Adrenal gland (tissue), 5 donors: Measurements from ENCODE around the gene AOPEP.

Experiments used
- POLR2A ChIP-seq, 2 donors: fragments of 450-650 bp; IDR thresholded peaks; one replicate each; pipeline ENCODE4 v1.6.1; 2017; ENCODE audit warnings: antibody characterized with exemption in 2 of 2, mild to moderate bottlenecking in 2 of 2, moderate library complexity in 1 of 2
- TF ChIP-seq, protein P1 (sequence below), 6 experiments: fragments of 450-650 bp in 4 of 6; fragments of 200-600 bp in 2 of 6; sonication (generic) in 1 of 6; IDR thresholded peaks; 1 replicate in 5 of 6; 2 replicates in 1 of 6; pipeline versions ENCODE4 v1.5.1 to v1.8.0; 2016 to 2021; ENCODE audit warnings: antibody characterized with exemption in 6 of 6, mild to moderate bottlenecking in 2 of 6, moderate library complexity in 1 of 6
- donor health status: DM: no; HTN: no; CAD: no.

DNA sequence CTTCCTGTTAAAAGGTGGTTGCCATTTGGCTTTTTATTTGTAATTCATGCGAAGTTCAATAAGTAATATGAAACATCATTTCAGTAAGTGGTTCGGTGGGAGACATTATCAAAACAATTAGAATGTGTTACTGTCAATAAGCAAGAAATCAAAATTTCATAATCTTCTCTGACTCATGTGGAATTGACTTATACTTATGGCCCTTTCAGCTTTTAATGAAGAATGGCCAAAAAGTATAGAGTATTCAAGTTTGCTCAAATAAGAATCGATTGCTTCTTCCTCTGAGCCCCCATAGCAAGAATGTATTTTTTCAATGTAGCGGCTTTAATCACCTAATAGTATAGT is 174.5 kb downstream of the AOPEP start:
- TF ChIP-seq, protein P1, sequence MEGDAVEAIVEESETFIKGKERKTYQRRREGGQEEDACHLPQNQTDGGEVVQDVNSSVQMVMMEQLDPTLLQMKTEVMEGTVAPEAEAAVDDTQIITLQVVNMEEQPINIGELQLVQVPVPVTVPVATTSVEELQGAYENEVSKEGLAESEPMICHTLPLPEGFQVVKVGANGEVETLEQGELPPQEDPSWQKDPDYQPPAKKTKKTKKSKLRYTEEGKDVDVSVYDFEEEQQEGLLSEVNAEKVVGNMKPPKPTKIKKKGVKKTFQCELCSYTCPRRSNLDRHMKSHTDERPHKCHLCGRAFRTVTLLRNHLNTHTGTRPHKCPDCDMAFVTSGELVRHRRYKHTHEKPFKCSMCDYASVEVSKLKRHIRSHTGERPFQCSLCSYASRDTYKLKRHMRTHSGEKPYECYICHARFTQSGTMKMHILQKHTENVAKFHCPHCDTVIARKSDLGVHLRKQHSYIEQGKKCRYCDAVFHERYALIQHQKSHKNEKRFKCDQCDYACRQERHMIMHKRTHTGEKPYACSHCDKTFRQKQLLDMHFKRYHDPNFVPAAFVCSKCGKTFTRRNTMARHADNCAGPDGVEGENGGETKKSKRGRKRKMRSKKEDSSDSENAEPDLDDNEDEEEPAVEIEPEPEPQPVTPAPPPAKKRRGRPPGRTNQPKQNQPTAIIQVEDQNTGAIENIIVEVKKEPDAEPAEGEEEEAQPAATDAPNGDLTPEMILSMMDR (IDR thresholded peaks at IDR 0.05), result no peak
- no peak for TF ChIP-seq POLR2A (IDR thresholded peaks at IDR 0.05)
